HG03558 (cell line): Measurements from ENCODE around the gene UNC5B.

Experiments
- ATAC-seq: cut with Tn5 transposase; IDR thresholded peaks from one replicate; pipeline ENCODE4 v1.9.1; 2021; ENCODE audit warnings: moderate number of reproducible peaks; ENCODE audit not compliant: unreplicated experiment; ENCODE audit errors: extremely low read depth

Gene UNC5B

DNA sequence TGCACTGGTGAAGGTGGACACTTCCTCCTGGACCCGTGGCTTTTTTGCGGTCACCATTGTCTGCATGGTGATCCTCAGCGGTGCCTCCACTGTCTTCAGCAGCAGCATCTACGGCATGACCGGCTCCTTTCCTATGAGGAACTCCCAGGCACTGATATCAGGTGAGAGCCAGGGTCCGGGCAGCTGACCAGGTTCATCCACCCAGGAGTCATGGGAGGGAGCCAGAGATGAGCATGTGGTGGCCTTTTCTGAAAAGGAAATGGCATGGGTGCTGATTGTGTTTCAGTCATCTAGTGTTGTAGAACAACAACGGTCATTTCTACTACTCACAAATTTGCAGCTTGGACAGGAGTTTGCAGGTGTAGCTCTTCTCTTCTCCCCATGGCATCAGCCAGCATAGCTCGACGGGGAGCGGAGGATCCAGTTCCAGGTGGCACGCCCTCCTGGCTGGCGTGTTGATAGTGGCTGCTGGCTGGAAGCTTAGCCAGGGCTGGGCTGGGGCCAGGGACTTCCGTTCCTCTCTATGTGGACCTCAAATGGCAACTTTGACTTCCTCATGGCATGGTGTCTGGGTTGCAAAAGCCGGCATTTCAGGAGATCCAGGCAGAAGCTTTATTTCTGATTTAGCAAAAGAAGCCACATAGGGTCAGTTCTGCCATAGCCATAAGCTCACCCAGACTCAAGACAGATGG is 139.4 kb downstream of the UNC5B start:
- ATAC-seq, result no peak
